ENCODE data around the gene MPZL2. TPM values are rescaled to one million over a fixed set of nuclear protein-coding genes. Genes with fewer than 3 reads are reported as not detected.

The MPZL2 gene
- total RNA-seq, 1 donor from 2014 or later, result 32.8 TPM

- peaks cover 73% of the 10 kb centered on the region for H3K27me3 Mint-ChIP-seq (ENCODE audit: low read depth)
- H3K9me3 Mint-ChIP-seq, result peaks cover 7% of the 10 kb centered on the region
- no peak overlapping the region for H3K4me3 Mint-ChIP-seq
- H3K36me3 Mint-ChIP-seq, result no peaks in the 10 kb centered on the region
- no peak for DNase-seq (ENCODE audit: low spot score in 2 of 2, unreplicated experiment in 2 of 2)
- TF ChIP-seq, protein P1, sequence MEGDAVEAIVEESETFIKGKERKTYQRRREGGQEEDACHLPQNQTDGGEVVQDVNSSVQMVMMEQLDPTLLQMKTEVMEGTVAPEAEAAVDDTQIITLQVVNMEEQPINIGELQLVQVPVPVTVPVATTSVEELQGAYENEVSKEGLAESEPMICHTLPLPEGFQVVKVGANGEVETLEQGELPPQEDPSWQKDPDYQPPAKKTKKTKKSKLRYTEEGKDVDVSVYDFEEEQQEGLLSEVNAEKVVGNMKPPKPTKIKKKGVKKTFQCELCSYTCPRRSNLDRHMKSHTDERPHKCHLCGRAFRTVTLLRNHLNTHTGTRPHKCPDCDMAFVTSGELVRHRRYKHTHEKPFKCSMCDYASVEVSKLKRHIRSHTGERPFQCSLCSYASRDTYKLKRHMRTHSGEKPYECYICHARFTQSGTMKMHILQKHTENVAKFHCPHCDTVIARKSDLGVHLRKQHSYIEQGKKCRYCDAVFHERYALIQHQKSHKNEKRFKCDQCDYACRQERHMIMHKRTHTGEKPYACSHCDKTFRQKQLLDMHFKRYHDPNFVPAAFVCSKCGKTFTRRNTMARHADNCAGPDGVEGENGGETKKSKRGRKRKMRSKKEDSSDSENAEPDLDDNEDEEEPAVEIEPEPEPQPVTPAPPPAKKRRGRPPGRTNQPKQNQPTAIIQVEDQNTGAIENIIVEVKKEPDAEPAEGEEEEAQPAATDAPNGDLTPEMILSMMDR (IDR thresholded peaks at IDR 0.05; ENCODE audit: unreplicated experiment), result no peak
- peaks cover 6% of the 10 kb centered on the region for H3K4me1 Mint-ChIP-seq
- H3K27ac Mint-ChIP-seq, result no peak overlapping the region
Observed at GRCh38 chr11:118219732-118220131, 44.4 kb downstream of the MPZL2 start.

DNA sequence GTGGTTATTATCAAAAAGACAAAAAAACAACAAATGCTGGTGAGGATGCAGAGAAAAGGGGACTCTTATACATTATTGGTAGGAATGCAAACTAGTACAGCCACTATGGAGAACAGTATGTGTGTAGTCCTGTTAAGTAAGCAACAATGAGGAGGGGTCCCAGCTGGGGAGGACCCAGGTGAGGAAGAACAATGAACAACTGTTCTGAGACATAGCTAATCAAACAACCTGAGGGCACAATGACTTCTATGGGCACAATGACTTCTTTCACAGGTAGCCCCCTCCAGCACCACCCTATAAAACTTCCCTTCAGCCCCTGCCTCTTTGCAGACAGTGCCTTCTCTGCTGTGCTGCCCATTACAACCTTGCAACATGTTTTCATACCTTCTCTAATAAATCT lies 44.9 kb downstream of the MPZL2 start:
- Mint-ChIP-seq H3K27ac (no peak overlapping the region), H3K4me1 (peaks cover 6% of the 10 kb centered on the region), H3K9me3 (peaks cover 9% of the 10 kb centered on the region), H3K4me3 (no peak overlapping the region), H3K27me3 (ENCODE audit: low read depth) (peaks cover 75% of the 10 kb centered on the region), H3K36me3 (no peaks in the 10 kb centered on the region)
- DNase-seq (ENCODE audit: low spot score in 2 of 2, unreplicated experiment in 2 of 2), result no peak
- TF ChIP-seq, protein P1 (IDR thresholded peaks at IDR 0.05; ENCODE audit: unreplicated experiment), result no peak

GRCh38 chr11:118217575-118217974 lies 46.5 kb downstream of the MPZL2 start:
- no peak for DNase-seq (ENCODE audit: low spot score in 2 of 2, unreplicated experiment in 2 of 2)
- Mint-ChIP-seq H3K4me1 (peaks cover 6% of the 10 kb centered on the region), H3K27ac (no peak overlapping the region), H3K27me3 (ENCODE audit: low read depth) (peaks cover 78% of the 10 kb centered on the region), H3K9me3 (peaks cover 9% of the 10 kb centered on the region), H3K4me3 (no peak overlapping the region), H3K36me3 (no peaks in the 10 kb centered on the region)
- TF ChIP-seq, protein P1 (IDR thresholded peaks at IDR 0.05; ENCODE audit: unreplicated experiment), result no peak

DNA sequence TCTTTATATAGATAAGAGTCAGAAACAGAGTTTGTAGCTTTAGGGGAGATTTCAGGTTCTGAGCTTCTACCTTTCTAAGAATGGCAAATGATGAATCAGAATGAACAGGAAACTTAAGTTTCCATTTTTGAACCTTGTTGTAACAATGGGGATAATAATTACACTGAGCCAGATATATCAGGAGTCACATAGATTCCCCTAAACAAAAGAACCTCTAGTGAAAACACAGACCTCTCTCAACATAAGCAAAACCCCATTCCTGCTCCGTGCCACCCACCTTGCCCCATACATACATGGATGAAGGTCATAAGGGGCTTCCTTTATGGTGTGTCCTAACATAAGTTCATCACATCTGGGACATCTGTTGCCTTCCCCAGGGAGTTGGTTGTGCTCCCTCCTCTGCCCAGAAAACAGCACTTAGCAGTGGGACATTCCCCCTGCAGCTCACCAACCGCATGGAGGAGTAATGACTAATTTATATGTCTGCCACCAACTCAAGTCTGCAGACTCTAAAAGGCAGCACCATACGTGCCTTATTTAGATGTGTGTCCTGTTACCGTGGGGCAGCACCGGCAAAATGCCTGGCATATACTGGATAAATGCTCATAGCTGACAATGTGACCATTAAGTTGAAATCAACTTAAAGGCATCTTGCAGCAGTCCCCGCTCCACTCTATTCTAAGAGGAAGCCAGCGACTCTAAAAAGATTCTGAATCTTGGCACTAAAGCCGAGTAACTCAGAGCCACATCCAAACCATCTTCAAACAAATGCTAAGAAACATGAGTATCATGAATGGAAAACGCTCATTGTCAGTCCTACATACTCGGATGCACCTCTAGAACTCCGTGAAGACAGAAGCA lies 47.2 kb downstream of the MPZL2 start:
- Mint-ChIP-seq H3K4me3 (no peak overlapping the region), H3K9me3 (peaks cover 9% of the 10 kb centered on the region), H3K4me1 (peaks cover 6% of the 10 kb centered on the region), H3K27me3 (ENCODE audit: low read depth) (peaks cover 79% of the 10 kb centered on the region), H3K27ac (no peak overlapping the region), H3K36me3 (no peaks in the 10 kb centered on the region)
- no peak for DNase-seq (ENCODE audit: low spot score in 2 of 2, unreplicated experiment in 2 of 2)
- TF ChIP-seq, protein P1 (IDR thresholded peaks at IDR 0.05; ENCODE audit: unreplicated experiment), result no peak

- peaks cover 80% of the 10 kb centered on the region for H3K27me3 Mint-ChIP-seq (ENCODE audit: low read depth)
- H3K27ac Mint-ChIP-seq, result no peak overlapping the region
- TF ChIP-seq, protein P1 (IDR thresholded peaks at IDR 0.05; ENCODE audit: unreplicated experiment), result no peak
- H3K9me3 Mint-ChIP-seq, result peaks cover 9% of the 10 kb centered on the region
- no peak for DNase-seq (ENCODE audit: low spot score in 2 of 2, unreplicated experiment in 2 of 2)
- no peaks in the 10 kb centered on the region for H3K36me3 Mint-ChIP-seq
- H3K4me1 Mint-ChIP-seq, result peaks cover 6% of the 10 kb centered on the region
- H3K4me3 Mint-ChIP-seq, result no peak overlapping the region
Observed at GRCh38 chr11:118215765-118216164, 48.3 kb downstream of the MPZL2 start.
